Muscle layer of duodenum (tissue), 2 donors: ENCODE data around the gene CRISP3.
"Not testable (repeated sequence)": the region's sequence is repeated elsewhere in the genome, so short reads cannot be mapped to it uniquely, and the experiment has no call there.

Experiments
- H3K27ac ChIP-seq: one replicate; pipeline ENCODE4 v1.7.0; 2013; ENCODE audit warnings: mild to moderate bottlenecking, low read length
- H3K27me3 ChIP-seq: one replicate; pipeline ENCODE4 v1.7.0; 2013; ENCODE audit warnings: low read depth, mild to moderate bottlenecking, control low read depth, low read length
- H3K36me3 ChIP-seq, 2 donors: one replicate each; pipeline ENCODE4 v1.7.0; 2013; ENCODE audit warnings: low read length in 2 of 2, control low read depth in 1 of 2, mild to moderate bottlenecking in 1 of 2; ENCODE audit not compliant: insufficient read depth in 2 of 2, control insufficient read depth in 1 of 2
- H3K4me1 ChIP-seq, 2 donors: one replicate each; pipeline ENCODE4 v1.7.0; 2013; ENCODE audit warnings: low read length in 2 of 2, mild to moderate bottlenecking in 2 of 2, control low read depth in 1 of 2, moderate library complexity in 1 of 2; ENCODE audit not compliant: insufficient read depth in 2 of 2, control insufficient read depth in 1 of 2
- H3K4me3 ChIP-seq, 2 donors: one replicate each; pipeline ENCODE4 v1.7.0; 2013; ENCODE audit warnings: low read length in 2 of 2, low read depth in 1 of 2, mild to moderate bottlenecking in 1 of 2
- H3K9me3 ChIP-seq, 2 donors: one replicate each; pipeline ENCODE4 v1.7.0; 2013; ENCODE audit warnings: low read length in 2 of 2, control low read depth in 1 of 2, mild to moderate bottlenecking in 1 of 2; ENCODE audit not compliant: control insufficient read depth in 1 of 2
- donor health status: healthy.

The CRISP3 gene

DNA sequence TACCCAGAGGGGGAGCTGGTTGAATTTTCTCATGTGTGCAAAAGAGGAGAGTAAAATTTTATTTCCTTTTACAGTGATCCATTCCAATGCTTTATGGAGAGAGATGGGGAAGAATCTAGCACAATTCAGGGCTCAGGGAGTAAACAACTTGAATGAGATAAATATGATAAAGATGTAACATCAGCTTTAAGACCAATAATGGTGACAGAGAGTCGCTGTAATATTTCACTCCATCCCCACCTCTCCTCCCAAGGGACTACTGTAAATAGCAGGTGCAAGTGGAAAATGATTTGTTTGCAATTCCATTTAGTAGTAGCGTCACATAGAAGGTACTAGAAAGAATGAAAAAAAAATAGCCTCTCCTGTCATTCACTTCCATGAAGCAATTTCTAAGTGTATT lies 4.8 kb downstream of the CRISP3 start:
- H3K4me1 ChIP-seq, result no peaks in the 10 kb centered on the region
- H3K36me3 ChIP-seq, result no peaks in the 10 kb centered on the region
- no peak overlapping the region for H3K27ac ChIP-seq
- no peaks in the 10 kb centered on the region for H3K27me3 ChIP-seq
- no peaks in the 10 kb centered on the region for H3K9me3 ChIP-seq
- no peak overlapping the region for H3K4me3 ChIP-seq

DNA sequence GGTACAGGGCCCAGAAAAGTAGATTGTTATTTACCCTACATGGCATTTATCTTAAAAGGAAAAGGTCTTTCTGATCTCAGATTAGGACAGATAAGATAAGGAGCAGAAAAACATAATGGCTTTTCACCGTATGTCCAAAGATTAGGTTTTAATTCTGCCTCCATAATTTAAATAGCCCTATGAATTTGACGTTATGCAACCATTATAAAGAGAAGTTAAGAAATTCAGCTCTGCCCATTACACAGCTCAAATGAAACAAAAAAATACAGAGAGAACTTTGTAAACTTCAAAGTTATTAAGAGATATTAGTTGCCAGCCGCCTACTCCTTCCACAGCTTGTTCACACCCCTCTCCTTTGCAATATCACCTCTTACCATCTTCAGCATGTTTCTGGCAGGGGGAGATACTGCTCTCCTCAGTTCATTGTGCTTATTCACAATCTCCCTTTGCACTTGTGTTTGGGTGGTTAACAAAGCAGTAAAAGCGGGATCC lies 8.1 kb downstream of the CRISP3 start:
- Histone ChIP-seq H3K4me3 (no peak overlapping the region), H3K27ac (no peak overlapping the region), H3K4me1 (no peaks in the 10 kb centered on the region)

DNA sequence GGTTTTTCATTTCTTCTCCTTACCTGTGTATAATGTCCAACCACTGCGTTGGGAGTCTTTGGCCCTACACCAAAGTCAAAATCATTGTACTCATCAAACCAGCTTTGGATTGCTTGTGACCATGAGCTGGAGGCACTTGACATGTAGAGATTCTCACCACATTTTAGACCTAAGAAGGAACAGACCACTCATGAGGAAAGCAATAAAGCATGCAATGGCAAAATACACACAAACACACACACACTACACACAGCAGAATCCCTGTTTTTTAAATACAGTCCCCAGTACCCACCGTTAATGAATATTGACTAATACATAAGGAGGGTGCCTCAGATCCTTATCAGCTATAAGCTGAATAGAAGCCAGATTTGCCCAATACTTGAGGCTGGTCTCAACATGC lies 10.5 kb downstream of the CRISP3 start:
- H3K9me3 ChIP-seq, result no peaks in the 10 kb centered on the region
- no peak overlapping the region for H3K27ac ChIP-seq
- H3K27me3 ChIP-seq, result no peaks in the 10 kb centered on the region
- H3K36me3 ChIP-seq, result no peaks in the 10 kb centered on the region
- H3K4me3 ChIP-seq, result no peak overlapping the region
- no peaks in the 10 kb centered on the region for H3K4me1 ChIP-seq

More for the DNA sequence above, 8.1 kb downstream of the CRISP3 start:
- H3K36me3 ChIP-seq, result no peaks in the 10 kb centered on the region
- H3K27me3 ChIP-seq, result no peaks in the 10 kb centered on the region
- H3K9me3 ChIP-seq, result no peaks in the 10 kb centered on the region

DNA sequence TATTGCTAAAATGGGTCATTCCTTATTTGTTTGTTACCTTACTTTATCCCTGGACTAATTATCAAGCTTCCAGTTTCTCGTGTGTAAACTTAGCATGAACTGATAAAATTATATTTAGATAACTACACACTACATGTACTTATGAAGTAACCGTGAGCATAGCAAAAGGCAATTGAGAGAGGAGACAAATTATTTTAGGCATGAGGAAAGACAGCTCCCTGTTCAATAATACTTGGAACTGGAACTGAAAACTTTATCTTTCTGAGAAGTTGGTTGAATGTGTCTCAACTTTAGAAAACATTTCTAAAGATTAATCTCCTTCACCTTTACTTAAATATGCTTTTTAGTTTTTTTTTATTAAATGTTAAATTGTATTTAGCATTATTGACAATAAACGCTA lies 11.4 kb downstream of the CRISP3 start:
- no peaks in the 10 kb centered on the region for H3K27me3 ChIP-seq
- H3K36me3 ChIP-seq, result no peaks in the 10 kb centered on the region
- H3K4me3 ChIP-seq, result no peak overlapping the region
- H3K4me1 ChIP-seq, result no peaks in the 10 kb centered on the region
- H3K27ac ChIP-seq, result no peak overlapping the region
- no peaks in the 10 kb centered on the region for H3K9me3 ChIP-seq

DNA sequence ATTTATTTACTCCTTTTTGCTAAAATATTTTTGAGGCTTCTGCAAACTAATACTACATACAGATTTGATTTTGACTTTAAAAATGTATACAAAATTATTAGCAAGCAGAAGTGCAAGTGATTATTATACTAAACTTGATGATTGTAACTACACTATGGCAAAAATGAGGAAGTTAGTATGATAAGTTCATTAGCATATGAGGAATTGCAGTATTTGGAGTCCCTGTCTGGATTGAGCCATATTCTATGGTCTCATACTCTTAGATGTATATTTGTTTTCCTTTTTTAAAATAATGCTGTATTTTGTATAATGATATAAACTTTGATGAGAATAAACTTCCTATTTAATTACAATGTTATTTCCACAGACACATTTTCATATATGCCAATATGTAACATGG lies 13.9 kb downstream of the CRISP3 start:
- H3K36me3 ChIP-seq, result no peaks in the 10 kb centered on the region
- H3K4me1 ChIP-seq, result no peaks in the 10 kb centered on the region
- no peak overlapping the region for H3K4me3 ChIP-seq
- H3K27me3 ChIP-seq, result no peaks in the 10 kb centered on the region
- no peaks in the 10 kb centered on the region for H3K9me3 ChIP-seq
- H3K27ac ChIP-seq, result no peak overlapping the region

DNA sequence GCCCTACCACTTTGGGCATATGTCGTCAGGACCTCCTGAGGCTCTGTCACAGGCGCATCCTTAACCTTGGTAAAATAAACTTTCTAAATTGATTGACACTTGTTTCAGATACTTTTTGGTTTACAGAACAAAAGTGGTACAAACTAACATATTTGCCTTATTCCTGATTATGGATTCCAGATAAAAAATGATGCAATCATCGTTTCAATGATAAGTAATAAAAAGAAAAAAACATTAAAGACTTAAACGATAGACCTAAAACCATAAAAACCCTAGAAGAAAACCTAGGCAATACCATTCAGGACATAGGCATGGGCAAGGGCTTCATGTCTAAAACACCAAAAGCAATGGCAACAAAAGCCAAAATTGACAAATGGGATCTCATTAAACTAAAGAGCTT lies 20.3 kb downstream of the CRISP3 start:
- H3K9me3 ChIP-seq, H3K4me1 ChIP-seq, H3K27me3 ChIP-seq, H3K36me3 ChIP-seq, H3K27ac ChIP-seq, H3K4me3 ChIP-seq: not testable (repeated sequence)

DNA sequence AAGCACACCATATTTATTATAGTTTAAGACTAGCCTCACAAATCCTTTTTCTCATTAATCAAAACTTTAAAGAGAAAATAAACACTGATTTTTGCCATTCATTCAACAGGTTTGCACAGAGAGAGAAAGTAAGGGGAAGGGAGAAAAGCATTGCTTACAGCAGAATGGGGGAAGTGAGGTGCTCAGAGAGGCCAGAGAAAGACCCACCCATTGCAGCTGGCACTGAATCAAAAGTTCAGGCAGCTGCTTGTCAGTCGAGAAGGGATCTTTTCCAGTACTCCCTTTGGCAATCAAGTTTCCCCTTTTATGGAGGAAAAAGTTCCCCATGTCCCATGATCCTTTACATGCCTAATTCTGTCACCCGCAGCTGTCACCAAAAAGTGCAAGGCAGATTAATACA lies 22.9 kb downstream of the CRISP3 start:
- no peaks in the 10 kb centered on the region for H3K36me3 ChIP-seq
- H3K4me1 ChIP-seq, result no peaks in the 10 kb centered on the region
- peaks cover 0 to 2% of the 10 kb centered on the region in 2 donors for H3K9me3 ChIP-seq
- no peak overlapping the region for H3K4me3 ChIP-seq
- H3K27me3 ChIP-seq, result no peaks in the 10 kb centered on the region
- no peak overlapping the region for H3K27ac ChIP-seq

DNA sequence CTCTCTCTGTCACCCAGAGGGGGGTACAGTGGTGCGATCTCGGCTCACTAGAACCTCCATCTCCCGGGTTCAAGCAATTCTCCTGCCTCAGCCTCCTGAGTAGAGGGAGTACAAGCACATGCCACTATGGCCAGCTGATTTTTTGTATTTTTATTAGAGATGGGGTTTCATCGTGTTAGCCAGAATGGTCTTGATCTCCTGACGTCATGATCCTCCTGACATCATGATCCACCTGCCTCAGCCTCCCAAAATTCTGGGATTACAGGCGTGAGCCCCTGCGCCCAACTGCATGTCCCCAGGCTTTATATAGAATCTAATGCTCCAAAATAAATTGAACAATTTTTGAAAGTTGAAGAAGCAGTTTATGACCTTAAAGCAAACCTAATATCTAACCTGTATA lies 23.8 kb downstream of the CRISP3 start:
- Histone ChIP-seq H3K4me3 (no peak overlapping the region), H3K9me3 (peaks cover 0 to 2% of the 10 kb centered on the region in 2 donors), H3K27ac (no peak overlapping the region), H3K4me1 (no peaks in the 10 kb centered on the region), H3K27me3 (no peaks in the 10 kb centered on the region), H3K36me3 (no peaks in the 10 kb centered on the region)

DNA sequence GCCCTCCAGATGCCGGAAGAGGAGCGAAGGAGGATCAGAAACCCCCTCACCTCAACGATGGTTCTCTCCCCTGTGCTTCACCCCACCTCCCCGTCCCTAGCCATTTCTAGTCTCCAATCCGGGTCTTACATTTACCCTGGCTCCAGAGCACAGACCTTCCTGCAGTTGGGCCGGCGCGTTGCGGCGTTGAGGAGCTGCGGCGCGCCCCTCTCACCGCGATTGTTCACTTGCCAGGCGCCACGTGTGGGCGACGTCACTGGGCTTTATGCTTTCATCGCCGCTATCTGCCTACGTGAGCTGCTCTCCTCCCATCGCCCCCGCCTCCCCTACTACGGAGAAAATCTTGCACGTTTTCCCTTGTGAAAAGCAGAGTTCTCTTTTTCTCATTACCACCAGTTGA lies 30.8 kb downstream of the CRISP3 start, which contains the start of gene CRISP2:
CRISP2 (minus strand) TSS at position 198 of the 400 bp plus-strand sequence. CDS start 4,347 bp downstream, outside the sequence.
- Histone ChIP-seq H3K9me3 (no peaks in the 10 kb centered on the region), H3K4me1 (no peaks in the 10 kb centered on the region), H3K27ac (no peak within 1 kb of the TSS), H3K4me3 (peak within 1 kb of the TSS in 1 of 2 donors; percentile 52), H3K27me3 (no peaks in the 10 kb centered on the region), H3K36me3 (no peaks in the 10 kb centered on the region)

DNA sequence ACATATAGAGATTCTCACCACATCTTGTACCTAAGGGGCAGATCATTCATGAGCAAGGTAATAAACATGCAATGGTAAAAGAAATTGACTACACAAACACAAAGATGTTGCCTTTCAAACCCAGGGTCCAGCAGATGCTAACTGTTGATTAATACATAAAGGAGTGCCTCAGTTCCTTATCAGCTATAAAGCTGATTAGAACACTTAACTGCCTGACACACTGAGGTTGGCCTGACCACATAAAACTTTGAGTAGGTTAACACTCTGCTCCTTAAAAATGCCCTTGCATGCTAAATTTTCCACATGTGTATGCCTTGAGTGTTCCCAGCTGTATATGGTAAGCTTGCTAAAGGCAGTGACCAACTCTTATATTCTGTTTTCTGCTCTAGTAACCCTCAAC lies 45.7 kb downstream of the CRISP3 start:
- H3K4me3 ChIP-seq, result no peak overlapping the region
- no peaks in the 10 kb centered on the region for H3K36me3 ChIP-seq
- no peak overlapping the region for H3K27ac ChIP-seq
- H3K4me1 ChIP-seq, result no peaks in the 10 kb centered on the region
- no peaks in the 10 kb centered on the region for H3K27me3 ChIP-seq
- H3K9me3 ChIP-seq, result peaks cover 5 to 10% of the 10 kb centered on the region in 2 donors

DNA sequence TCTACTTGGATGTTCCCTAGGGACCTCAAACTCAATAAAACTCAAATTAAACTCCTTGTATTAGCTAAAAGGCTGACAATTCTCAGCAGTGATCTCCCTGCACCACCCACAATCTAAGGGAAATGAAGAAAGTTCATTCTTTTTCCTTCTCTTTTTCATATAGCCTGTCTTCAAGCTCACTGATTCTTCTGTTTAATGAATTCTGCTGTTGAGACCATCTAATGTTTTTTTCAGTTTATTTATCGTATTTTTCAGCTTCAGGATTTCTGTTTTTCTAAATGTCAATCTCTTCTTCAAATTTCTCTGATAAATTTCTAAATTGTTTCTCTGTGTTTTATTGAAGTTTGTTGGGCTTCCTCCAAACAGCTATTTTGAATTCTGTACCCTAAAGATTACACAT lies 50.7 kb downstream of the CRISP3 start:
- H3K27ac ChIP-seq, result no peak overlapping the region
- H3K4me1 ChIP-seq, result no peaks in the 10 kb centered on the region

DNA sequence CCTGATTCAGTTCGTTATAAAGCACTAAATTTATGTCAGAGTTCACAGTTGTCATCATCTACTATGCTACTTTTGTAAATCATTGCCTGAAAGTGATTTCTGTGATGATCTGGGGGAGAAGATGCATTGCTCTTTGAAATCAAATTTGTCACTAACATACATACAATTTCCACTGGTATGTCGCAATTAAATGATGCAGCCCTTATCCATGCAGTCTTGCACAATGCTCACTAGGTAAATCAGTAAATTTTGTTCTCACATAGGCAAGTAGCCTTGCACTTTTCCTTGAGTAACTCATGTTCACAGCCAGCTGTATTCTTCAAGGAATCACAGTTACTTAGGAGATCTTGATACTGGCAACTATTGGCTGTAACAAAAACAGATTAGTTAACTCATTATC lies 51.7 kb downstream of the CRISP3 start:
- Histone ChIP-seq H3K4me3 (no peak overlapping the region), H3K36me3 (no peaks in the 10 kb centered on the region), H3K9me3 (peaks cover 5 to 12% of the 10 kb centered on the region in 2 donors), H3K4me1 (no peaks in the 10 kb centered on the region), H3K27me3 (no peaks in the 10 kb centered on the region), H3K27ac (no peak overlapping the region)

More for the DNA sequence above, 50.7 kb downstream of the CRISP3 start:
- Histone ChIP-seq H3K36me3 (no peaks in the 10 kb centered on the region), H3K9me3 (peaks cover 5 to 11% of the 10 kb centered on the region in 2 donors), H3K27me3 (no peaks in the 10 kb centered on the region), H3K4me3 (no peak overlapping the region)
